Transverse colon (tissue), 1 donor: Measurements from ENCODE around the gene SPAG17.

Source experiments
- EP300 ChIP-seq: sonication (generic); formaldehyde crosslinking; IDR thresholded peaks from one replicate; pipeline ENCODE4 v1.6.1; 2017; ENCODE audit warnings: antibody characterized with exemption, low read depth
- POLR2A ChIP-seq: fragments of 450-650 bp; IDR thresholded peaks from one replicate; pipeline ENCODE4 v1.6.1; 2016; ENCODE audit warnings: antibody characterized with exemption, mild to moderate bottlenecking, moderate library complexity

DNA sequence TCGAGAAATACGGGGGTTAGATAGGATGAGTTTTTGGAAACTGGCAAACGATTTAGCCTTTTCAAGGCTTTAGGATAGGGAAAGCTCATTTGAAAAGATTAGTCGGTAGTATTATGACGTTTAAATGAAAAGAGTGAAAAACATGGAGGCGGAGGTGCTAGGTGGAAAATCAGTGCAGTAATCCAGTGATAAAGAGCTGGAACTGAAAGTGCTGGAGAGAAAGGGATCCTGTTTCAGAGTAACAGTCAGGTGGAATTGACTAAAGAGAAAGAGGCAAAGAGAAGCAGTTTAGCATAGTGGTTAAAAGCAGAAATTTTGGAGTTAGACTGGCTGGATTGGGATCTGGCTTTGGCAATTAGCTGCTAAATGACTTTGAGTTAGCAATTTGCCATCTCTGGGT is 254.5 kb downstream of the SPAG17 start:
- TF ChIP-seq POLR2A (no peak), EP300 (no peak)
